Panc1 (cell line): ENCODE measurements around the gene ZFTA.

Experiments
- CTCF ChIP-seq: fragments of 450-650 bp; IDR thresholded peaks from 2 replicates; pipeline ENCODE4 v1.5.1; 2017; ENCODE audit warnings: mild to moderate bottlenecking
- TCF7L2 ChIP-seq: IDR thresholded peaks from 2 replicates; pipeline ENCODE4 v1.6.1; 2011; ENCODE audit warnings: mild to moderate bottlenecking, low read depth, low read length, inconsistent platforms

GRCh38 chr11:63720611-63721010 lies 48.0 kb downstream of the ZFTA start:
- TF ChIP-seq CTCF (no peak), TCF7L2 (no peak)
